ENCODE results near the gene TM2D3.

Gene TM2D3

DNA sequence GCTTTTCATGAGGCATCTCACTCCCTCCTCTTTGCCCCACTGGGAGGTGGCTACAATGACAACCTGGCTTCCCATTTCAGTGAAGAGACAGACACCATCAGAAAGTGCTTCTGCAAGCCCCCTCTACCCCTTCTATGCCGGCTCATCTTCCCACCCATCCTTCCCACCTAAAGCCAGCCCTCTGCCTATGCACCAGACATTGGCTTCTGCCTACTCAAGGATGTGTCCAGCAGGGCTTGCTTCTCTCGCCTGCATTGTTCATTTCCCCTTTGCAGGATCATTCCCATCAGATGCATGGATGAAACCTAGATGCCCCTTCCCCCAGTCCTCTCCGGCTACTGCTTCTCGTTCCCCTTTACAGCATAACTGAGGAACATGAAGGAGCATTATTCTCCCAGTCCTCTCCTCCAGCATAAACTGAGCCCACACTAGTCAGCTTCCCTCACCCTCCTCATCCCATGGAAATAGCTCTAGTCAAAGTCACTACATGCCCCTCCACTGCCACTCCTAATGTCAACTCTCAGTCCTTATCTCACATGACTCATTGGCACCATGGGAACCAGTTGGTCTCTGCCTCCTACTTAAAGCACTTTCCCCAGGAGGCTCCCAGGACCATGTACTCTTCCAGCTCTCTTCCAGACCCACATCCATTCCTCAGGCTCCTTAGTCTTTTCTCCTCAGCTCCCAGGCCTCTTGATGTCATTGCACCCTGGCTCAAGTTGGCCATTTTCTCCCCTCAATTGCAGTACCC is 47.9 kb downstream of the TM2D3 start:
- no peak for DNase-seq (ENCODE audit: low spot score)

DNA sequence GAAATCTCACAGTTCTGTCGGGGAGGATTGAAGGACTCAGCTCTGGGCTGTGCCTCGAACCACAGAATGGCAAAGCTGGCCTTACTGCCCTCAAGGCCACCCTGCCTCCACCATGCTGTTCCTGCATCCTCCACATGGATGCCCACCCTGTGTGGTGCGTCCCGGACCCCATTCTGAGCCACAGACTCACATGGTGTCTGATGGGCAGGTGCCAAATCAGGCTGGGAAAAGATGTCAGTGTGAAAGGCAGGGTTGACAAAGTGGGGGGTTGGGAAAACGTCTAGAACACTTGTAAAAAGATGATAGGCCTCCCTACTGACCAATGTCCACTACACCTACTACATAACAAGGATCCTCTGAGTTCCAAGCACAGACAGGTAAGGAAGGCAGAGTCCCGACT is 49.4 kb downstream of the TM2D3 start:
- DNase-seq (ENCODE audit: low spot score), result no peak

- DNase-seq (ENCODE audit: low spot score), result no peak
Measured at GRCh38 chr15:101600035-101600434, 52.1 kb downstream of the TM2D3 start.

DNA sequence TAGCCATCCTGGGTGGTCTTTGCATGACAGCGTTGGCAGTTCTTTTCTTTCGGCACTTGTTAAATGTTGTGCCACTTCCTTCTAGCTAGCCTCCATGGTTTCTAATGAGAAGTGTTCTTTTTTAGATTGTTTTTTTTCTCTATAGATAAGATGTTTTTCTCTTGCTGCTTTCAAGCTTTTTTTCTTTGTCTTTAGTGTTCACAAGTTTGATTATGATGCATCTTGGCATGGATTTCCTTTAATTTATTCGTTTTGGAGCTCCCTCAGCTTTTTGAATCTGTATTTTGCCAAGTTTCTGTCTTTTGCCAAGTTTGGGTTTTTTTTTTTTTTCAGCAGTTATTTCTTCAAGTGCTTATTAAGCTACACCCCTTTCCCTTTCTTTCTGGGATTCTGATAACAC is 53.1 kb downstream of the TM2D3 start:
- no peak for DNase-seq (ENCODE audit: low spot score)

DNA sequence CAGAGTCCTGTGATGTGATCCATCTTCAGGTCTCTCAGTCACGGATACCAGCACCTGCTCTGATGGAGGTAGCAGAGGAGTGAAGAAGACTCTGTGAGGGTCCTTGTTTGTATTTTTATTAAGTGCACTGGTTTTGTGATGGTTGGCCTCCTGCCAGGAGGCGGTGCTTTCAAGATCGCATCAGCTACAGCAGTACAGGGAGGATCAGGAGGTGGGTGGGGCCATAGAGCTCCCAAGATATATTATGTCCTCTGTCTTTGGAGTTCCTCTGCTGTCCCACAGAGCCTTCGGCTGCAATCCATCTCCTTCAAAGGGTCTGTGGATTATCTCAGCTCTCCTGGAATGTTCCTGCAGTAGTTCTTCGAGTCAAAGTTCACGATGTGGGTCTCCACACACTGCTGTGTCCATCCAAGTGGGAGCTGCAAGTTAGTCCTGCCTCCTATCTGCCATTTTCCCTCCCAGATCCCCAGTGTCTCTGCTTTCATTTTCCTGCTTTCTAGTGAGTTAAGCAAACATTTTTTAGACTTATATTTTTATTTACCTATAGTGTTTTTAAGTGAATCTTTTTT is 54.7 kb downstream of the TM2D3 start:
- no peak for DNase-seq (ENCODE audit: low spot score)

GRCh38 chr15:101596633-101597032 is 55.5 kb downstream of the TM2D3 start:
- DNase-seq (ENCODE audit: low spot score), result no peak

Data from hepatic stellate cell (primary cell).